Natural killer cell (primary cell): ENCODE measurements around the gene HSPB2. TPM values are rescaled to one million over a fixed set of nuclear protein-coding genes. Genes with fewer than 3 reads are reported as not detected.

Experiments
- ATAC-seq, 3 donors: fragments of 150-1000 bp in 2 of 3; fragments of 200-7000 bp in 1 of 3; cut with Tn5 transposase; 1 replicate in 1 of 3; 2 replicates in 2 of 3; pipeline ENCODE4 v1.10.0; 2021; ENCODE audit warnings: mild to moderate bottlenecking in 2 of 3, moderate library complexity in 2 of 3
- DNase-seq, 2 donors: peaks; one replicate each; pipeline versions ENCODE4 v3.0.0 to v3.0.0-alpha.2; 2013 to 2021; ENCODE audit warnings: mixed read lengths in 1 of 2
- H3K27ac ChIP-seq: one replicate; pipeline ENCODE4 v1.5.1; 2013; ENCODE audit warnings: mild to moderate bottlenecking, low read length
- H3K27me3 ChIP-seq: one replicate; pipeline ENCODE4 v1.6.1; 2013; ENCODE audit warnings: low read length; ENCODE audit not compliant: control insufficient read depth, insufficient read depth
- H3K36me3 ChIP-seq: one replicate; pipeline ENCODE4 v1.6.1; 2013; ENCODE audit warnings: low read length; ENCODE audit not compliant: control insufficient read depth, insufficient read depth
- H3K4me1 ChIP-seq: one replicate; pipeline ENCODE4 v1.6.1; 2013; ENCODE audit warnings: low read length; ENCODE audit not compliant: control insufficient read depth, insufficient read depth
- H3K4me3 ChIP-seq: one replicate; pipeline ENCODE4 v1.5.1; 2013; ENCODE audit warnings: low read length
- H3K9me3 ChIP-seq: one replicate; pipeline ENCODE4 v1.6.1; 2013; ENCODE audit warnings: low read length; ENCODE audit not compliant: control insufficient read depth, insufficient read depth
- H3K27ac Mint-ChIP-seq, 2 donors: one replicate each; pipeline ENCODE4 v1.8.0; 2022; ENCODE audit warnings: mild to moderate bottlenecking in 2 of 2, mixed read lengths in 2 of 2, moderate library complexity in 1 of 2
- H3K27me3 Mint-ChIP-seq, 2 donors: one replicate each; pipeline ENCODE4 v1.8.0; 2022; ENCODE audit warnings: low read depth in 2 of 2, mixed read lengths in 2 of 2
- H3K36me3 Mint-ChIP-seq: one replicate; pipeline ENCODE4 v1.8.0; 2022; ENCODE audit warnings: mixed read lengths
- H3K4me1 Mint-ChIP-seq, 2 donors: one replicate each; pipeline ENCODE4 v1.8.0; 2022; ENCODE audit warnings: mixed read lengths in 2 of 2
- H3K4me3 Mint-ChIP-seq: one replicate; pipeline ENCODE4 v1.8.0; 2022; ENCODE audit warnings: mild to moderate bottlenecking, moderate library complexity, mixed read lengths
- H3K9me3 Mint-ChIP-seq, 2 donors: one replicate each; pipeline ENCODE4 v1.8.0; 2022; ENCODE audit warnings: mixed read lengths in 2 of 2
- WGBS: methylation state at CpG from one replicate; pipeline ENCODE4 v1.1.7; 2013; ENCODE audit warnings: missing lambda C conversion rate; ENCODE audit not compliant: insufficient coverage; 5-methylcytosine and 5-hydroxymethylcytosine counted together
- intact Hi-C: fragments of 100-400 bp; cut with micrococcal nuclease; formaldehyde crosslinking; loops from one replicate; pipeline ENCODE4 v1.14.2; 2022
- total RNA-seq, 4 donors: library from RNA; stranded (reverse); fragments of 120-200 nt in 1 of 4; gene quantifications; one replicate each; pipeline versions ENCODE4 v1.2.3 to v1.2.4, GENCODE V29; 2013 to 2022
- TF ChIP-seq, protein P1 (sequence below): fragments of 200-600 bp; IDR thresholded peaks from one replicate; pipeline ENCODE4 v1.8.0; 2022; ENCODE audit warnings: antibody characterized with exemption

HSPB2 gene
- total RNA-seq, 3 donors from 2014 or later (not counting 1 experiment from before 2014, with no cell fraction given), result not detected

DNA sequence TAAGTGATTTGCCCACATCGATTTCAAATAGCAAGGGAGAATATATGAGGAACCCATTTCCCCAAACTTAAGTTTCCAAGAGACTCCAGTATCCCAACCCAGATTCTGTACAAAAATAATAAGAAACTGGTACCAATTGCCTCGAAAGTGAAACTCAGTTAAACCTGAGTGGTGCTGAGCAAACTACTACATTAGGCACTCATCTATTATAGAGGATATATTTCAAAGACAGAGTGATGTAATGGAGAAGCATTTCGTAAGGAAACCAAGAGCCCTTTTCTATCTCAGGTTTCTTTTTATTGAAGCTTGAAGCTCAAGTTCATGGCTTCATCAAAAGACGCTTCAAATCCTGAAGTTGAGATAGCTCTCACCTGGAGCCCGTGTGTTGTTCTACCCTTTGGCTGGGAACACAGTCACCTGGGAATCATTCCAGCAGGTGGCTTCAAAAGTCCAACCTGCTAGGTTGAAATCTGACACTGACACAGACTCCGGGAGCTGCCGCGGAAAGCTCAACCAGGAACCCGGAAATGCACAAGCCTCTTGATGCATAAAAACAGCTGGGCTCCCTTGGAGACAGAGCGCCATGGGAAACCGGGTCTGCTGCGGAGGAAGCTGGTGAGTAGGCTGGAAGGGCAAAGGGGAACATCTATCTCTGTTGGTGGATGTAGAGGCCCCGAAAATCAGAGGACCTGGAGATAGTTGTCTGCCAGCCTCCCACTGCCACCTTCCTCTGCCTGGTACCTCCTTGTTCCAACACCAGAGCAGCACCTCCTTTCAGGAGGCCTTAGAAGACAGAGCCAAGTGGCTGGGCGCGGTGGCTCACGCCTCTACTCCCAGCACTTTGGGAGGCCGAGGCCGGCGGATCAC, 6.1 kb downstream of the HSPB2 start, which contains the start of gene C11orf52:
C11orf52 (plus strand) TSS at position 524 of the 867 bp plus-strand sequence; CDS start at position 584, 60 bp downstream.
- no peak within 1 kb of the TSS for H3K4me3 Mint-ChIP-seq
- Histone ChIP-seq H3K4me3 (no peak within 1 kb of the TSS), H3K27ac (no peak within 1 kb of the TSS), H3K27me3 (peaks cover 8% of the 10 kb centered on the region), H3K36me3 (no peaks in the 10 kb centered on the region), H3K9me3 (no peaks in the 10 kb centered on the region), H3K4me1 (no peaks in the 10 kb centered on the region)
- intact Hi-C loops, result no loop called here
- WGBS, result 81% methylated on average over 17 of the region's 19 CpGs
- ATAC-seq, result no peak
- H3K36me3 Mint-ChIP-seq, result no peaks in the 10 kb centered on the region
- DNase-seq, result no peak
- peaks cover 31 to 33% of the 10 kb centered on the region in 2 donors for H3K27me3 Mint-ChIP-seq
- TF ChIP-seq, protein P1, sequence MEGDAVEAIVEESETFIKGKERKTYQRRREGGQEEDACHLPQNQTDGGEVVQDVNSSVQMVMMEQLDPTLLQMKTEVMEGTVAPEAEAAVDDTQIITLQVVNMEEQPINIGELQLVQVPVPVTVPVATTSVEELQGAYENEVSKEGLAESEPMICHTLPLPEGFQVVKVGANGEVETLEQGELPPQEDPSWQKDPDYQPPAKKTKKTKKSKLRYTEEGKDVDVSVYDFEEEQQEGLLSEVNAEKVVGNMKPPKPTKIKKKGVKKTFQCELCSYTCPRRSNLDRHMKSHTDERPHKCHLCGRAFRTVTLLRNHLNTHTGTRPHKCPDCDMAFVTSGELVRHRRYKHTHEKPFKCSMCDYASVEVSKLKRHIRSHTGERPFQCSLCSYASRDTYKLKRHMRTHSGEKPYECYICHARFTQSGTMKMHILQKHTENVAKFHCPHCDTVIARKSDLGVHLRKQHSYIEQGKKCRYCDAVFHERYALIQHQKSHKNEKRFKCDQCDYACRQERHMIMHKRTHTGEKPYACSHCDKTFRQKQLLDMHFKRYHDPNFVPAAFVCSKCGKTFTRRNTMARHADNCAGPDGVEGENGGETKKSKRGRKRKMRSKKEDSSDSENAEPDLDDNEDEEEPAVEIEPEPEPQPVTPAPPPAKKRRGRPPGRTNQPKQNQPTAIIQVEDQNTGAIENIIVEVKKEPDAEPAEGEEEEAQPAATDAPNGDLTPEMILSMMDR, result no peak
- no peaks in the 10 kb centered on the region for H3K9me3 Mint-ChIP-seq
- no peaks in the 10 kb centered on the region for H3K4me1 Mint-ChIP-seq
- no peak within 1 kb of the TSS for H3K27ac Mint-ChIP-seq

DNA sequence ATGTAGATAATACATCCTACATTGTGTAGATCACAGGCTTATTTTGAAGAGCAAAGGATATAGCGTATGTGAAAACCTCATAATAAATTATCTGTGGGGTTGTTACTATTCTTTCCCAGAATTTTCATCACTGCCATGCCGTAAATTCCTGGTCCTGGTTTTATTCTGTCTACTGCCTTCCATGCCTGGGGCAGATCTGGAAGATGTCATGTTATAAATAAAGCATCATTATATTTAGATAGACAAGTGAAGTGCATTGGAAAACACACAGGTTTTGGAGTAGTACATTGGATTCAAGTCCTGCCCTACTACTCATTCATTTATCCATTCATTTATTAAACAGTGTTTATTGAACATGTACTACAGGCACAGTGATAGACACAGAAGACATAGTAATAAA, 8.4 kb downstream of the HSPB2 start:
- H3K4me1 ChIP-seq, result no peaks in the 10 kb centered on the region
- Mint-ChIP-seq H3K27ac (no peak overlapping the region), H3K36me3 (no peaks in the 10 kb centered on the region), H3K4me1 (peaks cover 0 to 2% of the 10 kb centered on the region in 2 donors), H3K4me3 (no peak overlapping the region), H3K27me3 (peaks cover 29 to 37% of the 10 kb centered on the region in 2 donors), H3K9me3 (no peaks in the 10 kb centered on the region)
- no peak for DNase-seq
- no peak overlapping the region for H3K27ac ChIP-seq
- intact Hi-C loops, result no loop called here
- H3K36me3 ChIP-seq, result no peaks in the 10 kb centered on the region
- H3K4me3 ChIP-seq, result no peak overlapping the region
- no peak for ATAC-seq
- no peaks in the 10 kb centered on the region for H3K9me3 ChIP-seq
- no CpG with 5 or more reads among the region's 2 CpGs for WGBS
- H3K27me3 ChIP-seq, result no peaks in the 10 kb centered on the region
- TF ChIP-seq, protein P1, result no peak

DNA sequence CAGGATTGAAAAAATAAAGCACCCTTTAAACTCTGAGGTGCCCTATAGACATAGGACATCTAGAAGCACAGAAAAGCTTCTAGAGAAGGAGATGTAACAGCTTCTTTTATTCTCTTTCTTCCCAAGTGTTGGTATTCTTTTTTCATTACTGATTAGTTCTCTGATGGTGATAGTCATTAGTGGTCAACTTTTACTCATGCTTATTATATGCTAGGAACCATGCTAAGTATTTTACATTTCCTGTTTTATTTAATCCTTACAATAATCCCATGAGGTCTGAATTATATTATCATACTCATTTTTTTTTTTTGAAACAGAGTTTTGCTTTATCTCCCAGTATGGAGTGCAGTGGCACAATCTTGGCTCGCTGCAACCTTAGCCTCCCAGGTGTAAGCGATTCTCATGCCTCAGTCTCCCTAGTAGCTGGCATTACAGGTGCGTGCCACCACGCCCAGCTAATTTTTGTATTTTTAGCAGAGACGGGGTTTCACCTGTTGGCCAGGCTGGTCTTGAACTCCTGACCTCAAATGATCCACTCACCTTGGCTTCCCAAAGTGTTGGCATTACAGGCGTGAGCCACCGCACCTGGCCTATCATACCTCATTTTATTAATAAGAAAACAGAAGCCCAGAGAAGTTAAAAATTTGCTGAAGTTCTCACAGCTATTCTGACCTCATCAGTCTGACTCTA, 9.2 kb downstream of the HSPB2 start:
- Histone ChIP-seq H3K27me3 (no peaks in the 10 kb centered on the region), H3K9me3 (no peaks in the 10 kb centered on the region), H3K4me1 (peaks cover 8% of the 10 kb centered on the region), H3K4me3 (no peak overlapping the region), H3K36me3 (no peaks in the 10 kb centered on the region), H3K27ac (no peak overlapping the region)
- Mint-ChIP-seq H3K4me1 (peaks cover 5 to 10% of the 10 kb centered on the region in 2 donors), H3K27me3 (peaks cover 21 to 30% of the 10 kb centered on the region in 2 donors), H3K36me3 (no peaks in the 10 kb centered on the region), H3K9me3 (no peaks in the 10 kb centered on the region), H3K4me3 (no peak overlapping the region), H3K27ac (no peak overlapping the region)
- TF ChIP-seq, protein P1, result no peak
- DNase-seq (no peak), ATAC-seq (no peak)
- WGBS, result 88% methylated on average over 7 of the region's 7 CpGs
- intact Hi-C loops, result no loop called here
